ENCODE measurements around the gene KCNJ12.

DNA sequence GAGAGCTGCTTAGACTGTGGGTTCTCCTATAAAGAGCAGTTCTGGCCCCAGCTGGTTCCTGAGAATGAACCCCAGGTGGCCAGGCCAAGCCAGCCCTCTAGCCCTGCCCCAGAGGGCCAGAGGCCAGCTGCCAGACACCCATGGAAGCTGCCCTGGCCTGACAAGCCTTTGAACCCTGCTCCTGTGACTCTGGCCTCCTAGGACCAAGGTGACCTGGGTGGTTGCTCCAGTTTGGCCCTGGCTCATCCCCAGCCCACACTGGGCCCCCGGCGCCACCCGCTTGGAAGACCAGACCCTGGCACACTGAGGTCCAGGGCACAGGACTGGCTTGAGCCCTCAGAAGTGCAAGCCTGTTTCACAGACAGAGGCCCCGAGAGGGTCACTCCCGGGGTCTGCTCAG, 6.8 kb upstream of the KCNJ12 start:
- TF ChIP-seq, protein P1, sequence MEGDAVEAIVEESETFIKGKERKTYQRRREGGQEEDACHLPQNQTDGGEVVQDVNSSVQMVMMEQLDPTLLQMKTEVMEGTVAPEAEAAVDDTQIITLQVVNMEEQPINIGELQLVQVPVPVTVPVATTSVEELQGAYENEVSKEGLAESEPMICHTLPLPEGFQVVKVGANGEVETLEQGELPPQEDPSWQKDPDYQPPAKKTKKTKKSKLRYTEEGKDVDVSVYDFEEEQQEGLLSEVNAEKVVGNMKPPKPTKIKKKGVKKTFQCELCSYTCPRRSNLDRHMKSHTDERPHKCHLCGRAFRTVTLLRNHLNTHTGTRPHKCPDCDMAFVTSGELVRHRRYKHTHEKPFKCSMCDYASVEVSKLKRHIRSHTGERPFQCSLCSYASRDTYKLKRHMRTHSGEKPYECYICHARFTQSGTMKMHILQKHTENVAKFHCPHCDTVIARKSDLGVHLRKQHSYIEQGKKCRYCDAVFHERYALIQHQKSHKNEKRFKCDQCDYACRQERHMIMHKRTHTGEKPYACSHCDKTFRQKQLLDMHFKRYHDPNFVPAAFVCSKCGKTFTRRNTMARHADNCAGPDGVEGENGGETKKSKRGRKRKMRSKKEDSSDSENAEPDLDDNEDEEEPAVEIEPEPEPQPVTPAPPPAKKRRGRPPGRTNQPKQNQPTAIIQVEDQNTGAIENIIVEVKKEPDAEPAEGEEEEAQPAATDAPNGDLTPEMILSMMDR (IDR thresholded peaks at IDR 0.05), result no peak
- no peak for TF ChIP-seq POLR2A (IDR thresholded peaks at IDR 0.05)

All from adrenal gland (tissue), 5 donors.